PC-9 (cell line): ENCODE data around the gene YEATS4. TPM values are rescaled to one million over a fixed set of nuclear protein-coding genes. Genes with fewer than 3 reads are reported as not detected.
A peak's percentile ranks its signal among the peaks of the same experiment; 100 is the strongest.
"Not testable (repeated sequence)": the region's sequence is repeated elsewhere in the genome, so short reads cannot be mapped to it uniquely, and the experiment has no call there.

Source experiments
- Bru-seq: library from RNA; stranded (reverse); fragments of 400-500 nt; gene quantifications from one replicate; lab custom pipeline; 2021; lab: Mats Ljungman, UMichigan
- BruChase-seq, 2 experiments: library from RNA; stranded (reverse); fragments of 400-500 nt; gene quantifications; one replicate each; lab custom pipeline; 2021; lab: Mats Ljungman, UMichigan
- BruUV-seq: library from RNA; stranded (reverse); fragments of 400-500 nt; replicated peaks from 2 replicates; lab custom pipeline; 2021; lab: Mats Ljungman, UMichigan
- CTCF ChIA-PET: fragments of 300-600 bp; sonication (Branson Sonifier 250); formaldehyde crosslinking; loops from one replicate; lab custom pipeline; 2022; ENCODE audit warnings: antibody characterized with exemption; lab: Charles Lee
- POLR2A ChIA-PET: fragments of 300-600 bp; sonication (Branson Sonifier 250); formaldehyde crosslinking; loops from one replicate; lab custom pipeline; 2022; ENCODE audit warnings: antibody characterized with exemption; ENCODE audit not compliant: unreplicated experiment; lab: Charles Lee
- DNase-seq, 2 experiments: peaks; one replicate each; pipeline versions ENCODE4 v3.0.0 to v3.0.0-alpha.2; 2015 to 2022; ENCODE audit warnings: mixed read lengths in 1 of 2
- H2AFZ ChIP-seq: fragments of 200-600 bp; sonication (generic); 2 replicates; pipeline ENCODE4 v1.8.1; 2017; ENCODE audit warnings: antibody characterized with exemption
- H3F3A ChIP-seq: fragments of 200-600 bp; sonication (generic); 2 replicates; pipeline ENCODE4 v1.8.1; 2017; ENCODE audit warnings: antibody characterized with exemption, mild to moderate bottlenecking, low read depth; ENCODE audit not compliant: insufficient read depth
- H3K27ac ChIP-seq: fragments of 200-600 bp; sonication (generic); 2 replicates; pipeline ENCODE4 v1.6.1; 2016; ENCODE audit warnings: mixed run types
- H3K27me3 ChIP-seq: fragments of 200-600 bp; sonication (generic); 2 replicates; pipeline ENCODE4 v1.6.1; 2016; ENCODE audit warnings: low read depth, mixed run types; ENCODE audit not compliant: insufficient read depth
- H3K36me3 ChIP-seq: fragments of 200-600 bp; sonication (generic); 2 replicates; pipeline ENCODE4 v1.6.1; 2016; ENCODE audit warnings: low read depth, mixed run types
- H3K4me1 ChIP-seq: fragments of 200-600 bp; sonication (generic); replicated peaks from 2 replicates; pipeline ENCODE4 v1.6.1; 2016; ENCODE audit warnings: mixed run types; ENCODE audit not compliant: insufficient read depth
- H3K4me2 ChIP-seq: fragments of 200-600 bp; sonication (generic); 2 replicates; pipeline ENCODE4 v1.6.1; 2017; ENCODE audit warnings: mixed run types
- H3K4me3 ChIP-seq: fragments of 200-600 bp; sonication (generic); 2 replicates; pipeline ENCODE4 v1.6.1; 2016; ENCODE audit warnings: mixed run types
- H3K79me2 ChIP-seq: fragments of 200-600 bp; sonication (generic); 2 replicates; pipeline ENCODE4 v1.6.1; 2017; ENCODE audit warnings: low read depth, mixed run types
- H3K9me2 ChIP-seq: fragments of 200-600 bp; sonication (generic); 2 replicates; pipeline ENCODE4 v1.8.1; 2017; ENCODE audit warnings: mild to moderate bottlenecking; ENCODE audit not compliant: insufficient read depth
- H3K9me3 ChIP-seq: fragments of 200-600 bp; sonication (generic); 2 replicates; pipeline ENCODE4 v1.8.1; 2016; ENCODE audit warnings: low read depth; ENCODE audit not compliant: insufficient read depth
- H4K20me1 ChIP-seq: fragments of 200-600 bp; sonication (generic); 2 replicates; pipeline ENCODE4 v1.8.1; 2017; ENCODE audit not compliant: insufficient read depth
- CTCF ChIP-seq: fragments of 200-600 bp; sonication (generic); conservative IDR thresholded peaks from 2 replicates; pipeline ENCODE4 v1.6.1; 2017; ENCODE audit warnings: mixed run types, antibody characterized with exemption, mild to moderate bottlenecking, moderate library complexity
- EZH2 ChIP-seq: fragments of 200-600 bp; sonication (generic); IDR thresholded peaks from 2 replicates; pipeline ENCODE4 v1.8.0; 2017; ENCODE audit warnings: antibody characterized with exemption, low read depth
- intact Hi-C: fragments of 100-400 bp; cut with micrococcal nuclease; formaldehyde crosslinking; loops from one replicate; pipeline ENCODE4 v1.10.0; 2022; ENCODE audit not compliant: unreplicated experiment
- long read RNA-seq: library from polyadenylated mRNA; stranded (forward); transcript quantifications from one replicate; pipeline ENCODE4 v2.0.0, GENCODE V29; 2022
- total RNA-seq: library from RNA; stranded (reverse); gene quantifications from 2 replicates; pipeline ENCODE4 v1.2.3, GENCODE V29; 2021

YEATS4 gene
- total RNA-seq (23.5 and 30.5 TPM in 2 replicates), Bru-seq, nascent RNA (percentile 91 among the genes with signal in this experiment), BruChase-seq, experiment 1, labeled RNA remaining after a 2-hour chase (percentile 74 among the genes with signal in this experiment), BruChase-seq, experiment 2, labeled RNA remaining after a 6-hour chase (percentile 78 among the genes with signal in this experiment)
- long read RNA-seq, transcript YEATS4-201 (7 exons, 1,434 nt): major isoform, 26 of 30 reads
- long read RNA-seq, partial matches to known transcripts: 1 of 30 reads
- long read RNA-seq, other reads (novel, unspliced or antisense): 2 of 30 reads

- BruUV-seq: TSS peak; percentile 96
- Histone ChIP-seq H3K36me3 (peaks cover 13% of the 10 kb centered on the region; the same call in 1 of the 2 replicates), H3K27me3 (no peaks in the 10 kb centered on the region)
Measured at GRCh38 chr12:69359531-69360347, at the start of gene YEATS4. TSS of gene YEATS4 (plus strand) at chr12:69359743. CDS start at chr12:69359973, 230 bp downstream.

GRCh38 chr12:69313209-69313608 is 46.3 kb upstream of the YEATS4 start:
- no peaks in the 10 kb centered on the region for H3K9me2 ChIP-seq
- CTCF ChIA-PET: no interaction called here
- no peak for DNase-seq
- no peaks in the 10 kb centered on the region for H3K9me3 ChIP-seq
- H3K27me3 ChIP-seq: no peaks in the 10 kb centered on the region
- H3K4me1 ChIP-seq: no peaks in the 10 kb centered on the region
- TF ChIP-seq CTCF (no peak), EZH2 (no peak)
- no peaks in the 10 kb centered on the region for H3K36me3 ChIP-seq
- H4K20me1 ChIP-seq: no peaks in the 10 kb centered on the region
- no peaks in the 10 kb centered on the region for H3K79me2 ChIP-seq
- POLR2A ChIA-PET: no interaction called here
- no peak overlapping the region for H2AFZ ChIP-seq
- H3F3A ChIP-seq: no peaks in the 10 kb centered on the region
- no peak overlapping the region for H3K27ac ChIP-seq
- H3K4me2 ChIP-seq: no peak overlapping the region
- H3K4me3 ChIP-seq: no peak overlapping the region
- no TSS peak for BruUV-seq
- intact Hi-C loops: no loop called here

More at GRCh38 chr12:69359531-69360347, at the start of gene YEATS4:
- intact Hi-C loops: loop anchor here (5.0 kb wide), 1 partner anchor 518 kb away; no protein-coding TSS in a partner anchor
- H3F3A ChIP-seq: peaks cover 5% of the 10 kb centered on the region; the same call in 1 of the 2 replicates
- peak within 1 kb of the TSS; percentile 94 for H3K4me2 ChIP-seq
- peak; percentile 87 to 88 for DNase-seq
- peak within 1 kb of the TSS; percentile 85 for H2AFZ ChIP-seq
- H3K79me2 ChIP-seq: peaks cover 30% of the 10 kb centered on the region
- peak within 1 kb of the TSS; percentile 82 for H3K27ac ChIP-seq
- TF ChIP-seq CTCF: no peak
- TF ChIP-seq EZH2: no peak
- POLR2A ChIA-PET: no interaction called here
- no peaks in the 10 kb centered on the region for H3K9me3 ChIP-seq
- H3K4me1 ChIP-seq: peaks cover 16% of the 10 kb centered on the region
- peak within 1 kb of the TSS; percentile 63 for H3K4me3 ChIP-seq
- CTCF ChIA-PET: no interaction called here
- H4K20me1 ChIP-seq: no peaks in the 10 kb centered on the region
- H3K9me2 ChIP-seq: no peaks in the 10 kb centered on the region

- BruUV-seq, POLR2A ChIA-PET, H3K79me2 ChIP-seq, DNase-seq, H2AFZ ChIP-seq, H3K27me3 ChIP-seq, H3K4me1 ChIP-seq, H3K36me3 ChIP-seq, H3K9me3 ChIP-seq, H3K4me2 ChIP-seq, H3K4me3 ChIP-seq, intact Hi-C loops, H3K9me2 ChIP-seq, CTCF ChIA-PET, H4K20me1 ChIP-seq, H3F3A ChIP-seq, H3K27ac ChIP-seq: not testable (repeated sequence)
Measured at GRCh38 chr12:69316784-69317183, 42.8 kb upstream of the YEATS4 start.

GRCh38 chr12:69317233-69317632 is 42.3 kb upstream of the YEATS4 start:
- DNase-seq, H3K36me3 ChIP-seq, BruUV-seq, H3K9me2 ChIP-seq, H3K4me3 ChIP-seq, POLR2A ChIA-PET, H2AFZ ChIP-seq, H3K27me3 ChIP-seq, H3K27ac ChIP-seq, H3K9me3 ChIP-seq, CTCF ChIA-PET, intact Hi-C loops, H3K4me1 ChIP-seq, H3F3A ChIP-seq, H3K4me2 ChIP-seq, H4K20me1 ChIP-seq, H3K79me2 ChIP-seq: not testable (repeated sequence)
